ENCODE data around the gene GPR150.
A peak's percentile ranks its signal among the peaks of the same experiment; 100 is the strongest.

Gene GPR150

GRCh38 chr5:95600557-95600956 lies 19.3 kb upstream of the GPR150 start:
- no peak overlapping the region for H3K4me2 ChIP-seq (ENCODE audit: low read length)
- H3K79me1 ChIP-seq (ENCODE audit: low read length), result no peaks in the 10 kb centered on the region
- WGBS (ENCODE audit: extremely low coverage, insufficient coverage, insufficient read length), result no CpG with 5 or more reads among the region's 1 CpG
- H2AFZ ChIP-seq (ENCODE audit: insufficient read depth, low read length, poor library complexity), result no peak overlapping the region
- no peak overlapping the region for H2AK5ac ChIP-seq (ENCODE audit: low read length)
- no peak overlapping the region for H3K14ac ChIP-seq (ENCODE audit: low read length)
- no peak overlapping the region for H4K12ac ChIP-seq (ENCODE audit: low read depth, low read length)
- no peak overlapping the region for H2BK12ac ChIP-seq (ENCODE audit: low read length)
- H3K9ac ChIP-seq (ENCODE audit: low read length), result no peak overlapping the region
- H3K36me3 ChIP-seq (ENCODE audit: control insufficient read depth in 1 of 2, insufficient read depth in 2 of 2, low read length in 2 of 2), result no peaks in the 10 kb centered on the region
- no peak overlapping the region for H2BK120ac ChIP-seq (ENCODE audit: insufficient read depth, low read length, poor library complexity)
- no peak overlapping the region for H2BK5ac ChIP-seq (ENCODE audit: low read depth, low read length, poor library complexity)
- DNase-seq, result peak in 1 of 2 donors; percentile 84
- no peaks in the 10 kb centered on the region for H3K4me1 ChIP-seq (ENCODE audit: control insufficient read depth in 1 of 2, insufficient read depth in 2 of 2, low read length in 2 of 2)
- H4K8ac ChIP-seq (ENCODE audit: low read depth, low read length), result no peak overlapping the region
- H3K4me3 ChIP-seq (ENCODE audit: low read depth, low read length), result no peak overlapping the region
- no peak overlapping the region for H4K91ac ChIP-seq (ENCODE audit: low read depth, low read length)
- H3K4ac ChIP-seq (ENCODE audit: low read depth, low read length), result no peak overlapping the region
- H3K79me2 ChIP-seq (ENCODE audit: control insufficient read depth, insufficient read depth, low read length, poor library complexity), result no peaks in the 10 kb centered on the region
- H3K18ac ChIP-seq (ENCODE audit: low read length), result no peak overlapping the region
- H3K27ac ChIP-seq (ENCODE audit: low read depth, low read length), result no peak overlapping the region
- H3K9me3 ChIP-seq (ENCODE audit: insufficient read depth, low read depth, low read length), result no peaks in the 10 kb centered on the region
- no peak overlapping the region for H3K23ac ChIP-seq (ENCODE audit: low read length)
- H3K27me3 ChIP-seq (ENCODE audit: insufficient read depth, low read length), result no peaks in the 10 kb centered on the region

DNA sequence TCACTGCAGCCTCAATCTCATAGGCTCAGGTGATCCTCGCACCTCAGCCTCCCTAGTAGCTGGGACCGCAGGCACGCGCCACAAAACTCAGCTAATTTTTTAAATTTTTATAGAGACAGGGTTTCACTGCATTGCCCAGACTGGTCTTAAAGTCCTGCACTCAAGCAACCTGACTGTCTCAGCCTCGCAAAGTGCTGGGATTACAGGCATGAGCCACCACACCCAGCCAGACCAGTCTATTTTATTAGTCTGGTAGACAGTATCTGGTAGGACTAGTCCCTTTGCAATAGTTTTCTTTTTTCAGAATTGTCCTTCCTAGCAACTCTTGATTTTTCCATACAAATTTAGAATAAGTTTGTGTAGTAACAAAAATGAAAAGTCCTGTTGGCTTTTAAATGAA lies 14.1 kb upstream of the GPR150 start:
- Histone ChIP-seq H3K4me3 (ENCODE audit: low read depth, low read length) (no peak overlapping the region), H3K9ac (ENCODE audit: low read length) (no peak overlapping the region), H2AFZ (ENCODE audit: insufficient read depth, low read length, poor library complexity) (no peak overlapping the region), H3K79me2 (ENCODE audit: control insufficient read depth, insufficient read depth, low read length, poor library complexity) (no peaks in the 10 kb centered on the region), H3K27ac (ENCODE audit: low read depth, low read length) (no peak overlapping the region), H3K4ac (ENCODE audit: low read depth, low read length) (no peak overlapping the region), H4K8ac (ENCODE audit: low read depth, low read length) (no peak overlapping the region), H3K36me3 (ENCODE audit: control insufficient read depth in 1 of 2, insufficient read depth in 2 of 2, low read length in 2 of 2) (no peaks in the 10 kb centered on the region), H3K9me3 (ENCODE audit: insufficient read depth, low read depth, low read length) (no peaks in the 10 kb centered on the region), H4K91ac (ENCODE audit: low read depth, low read length) (no peak overlapping the region), H3K79me1 (ENCODE audit: low read length) (no peaks in the 10 kb centered on the region), H2BK5ac (ENCODE audit: low read depth, low read length, poor library complexity) (no peak overlapping the region), H2BK120ac (ENCODE audit: insufficient read depth, low read length, poor library complexity) (no peak overlapping the region), H2BK12ac (ENCODE audit: low read length) (no peak overlapping the region), H4K12ac (ENCODE audit: low read depth, low read length) (no peak overlapping the region), H3K4me1 (ENCODE audit: control insufficient read depth in 1 of 2, insufficient read depth in 2 of 2, low read length in 2 of 2) (no peaks in the 10 kb centered on the region), H3K14ac (ENCODE audit: low read length) (no peak overlapping the region), H3K18ac (ENCODE audit: low read length) (no peak overlapping the region), H3K4me2 (ENCODE audit: low read length) (no peak overlapping the region), H3K23ac (ENCODE audit: low read length) (no peak overlapping the region), H3K27me3 (ENCODE audit: insufficient read depth, low read length) (no peaks in the 10 kb centered on the region), H2AK5ac (ENCODE audit: low read length) (no peak overlapping the region)
- no CpG with 5 or more reads among the region's 5 CpGs for WGBS (ENCODE audit: extremely low coverage, insufficient coverage, insufficient read length)
- DNase-seq, result no peak

GRCh38 chr5:95606419-95606818 lies 13.5 kb upstream of the GPR150 start:
- WGBS (ENCODE audit: extremely low coverage, insufficient coverage, insufficient read length), result no CpG with 5 or more reads among the region's 1 CpG
- Histone ChIP-seq H3K18ac (ENCODE audit: low read length) (no peak overlapping the region), H2AK5ac (ENCODE audit: low read length) (no peak overlapping the region), H3K4ac (ENCODE audit: low read depth, low read length) (no peak overlapping the region), H3K4me1 (ENCODE audit: control insufficient read depth in 1 of 2, insufficient read depth in 2 of 2, low read length in 2 of 2) (no peaks in the 10 kb centered on the region), H3K4me3 (ENCODE audit: low read depth, low read length) (no peak overlapping the region), H3K9ac (ENCODE audit: low read length) (no peak overlapping the region), H2BK5ac (ENCODE audit: low read depth, low read length, poor library complexity) (no peak overlapping the region), H2BK12ac (ENCODE audit: low read length) (no peak overlapping the region), H3K9me3 (ENCODE audit: insufficient read depth, low read depth, low read length) (no peaks in the 10 kb centered on the region), H3K14ac (ENCODE audit: low read length) (no peak overlapping the region), H4K8ac (ENCODE audit: low read depth, low read length) (no peak overlapping the region), H3K27me3 (ENCODE audit: insufficient read depth, low read length) (no peaks in the 10 kb centered on the region), H3K4me2 (ENCODE audit: low read length) (no peak overlapping the region), H3K79me1 (ENCODE audit: low read length) (no peaks in the 10 kb centered on the region), H4K12ac (ENCODE audit: low read depth, low read length) (no peak overlapping the region), H3K79me2 (ENCODE audit: control insufficient read depth, insufficient read depth, low read length, poor library complexity) (no peaks in the 10 kb centered on the region), H3K23ac (ENCODE audit: low read length) (no peak overlapping the region), H3K27ac (ENCODE audit: low read depth, low read length) (no peak overlapping the region), H3K36me3 (ENCODE audit: control insufficient read depth in 1 of 2, insufficient read depth in 2 of 2, low read length in 2 of 2) (no peaks in the 10 kb centered on the region), H4K91ac (ENCODE audit: low read depth, low read length) (no peak overlapping the region), H2AFZ (ENCODE audit: insufficient read depth, low read length, poor library complexity) (no peak overlapping the region), H2BK120ac (ENCODE audit: insufficient read depth, low read length, poor library complexity) (no peak overlapping the region)
- no peak for DNase-seq

DNA sequence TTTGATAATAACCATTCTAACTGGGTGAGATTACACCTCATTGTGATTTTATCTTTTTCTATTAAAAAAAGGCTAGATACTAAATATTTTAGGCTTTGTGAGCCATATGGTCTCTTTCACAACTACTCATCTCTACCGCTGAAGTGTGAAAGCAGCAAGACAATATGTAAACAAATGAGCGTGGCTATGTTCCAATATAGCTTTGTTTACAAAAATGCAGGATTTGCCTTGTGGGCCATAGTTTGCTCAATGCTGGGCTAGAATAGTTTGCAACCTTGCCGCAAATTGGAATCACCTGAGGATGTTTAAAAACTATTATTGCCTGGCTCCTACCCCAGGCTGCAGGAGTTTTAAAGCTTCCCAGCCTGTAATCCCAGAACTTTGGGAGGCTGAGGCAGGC lies 10.2 kb upstream of the GPR150 start:
- peak; percentile 46 to 74 for DNase-seq
- H3K4me2 ChIP-seq (ENCODE audit: low read length), result no peak overlapping the region
- no peaks in the 10 kb centered on the region for H3K27me3 ChIP-seq (ENCODE audit: insufficient read depth, low read length)
- no peak overlapping the region for H3K27ac ChIP-seq (ENCODE audit: low read depth, low read length)
- no peak overlapping the region for H4K12ac ChIP-seq (ENCODE audit: low read depth, low read length)
- H3K18ac ChIP-seq (ENCODE audit: low read length), result no peak overlapping the region
- no peaks in the 10 kb centered on the region for H3K36me3 ChIP-seq (ENCODE audit: control insufficient read depth in 1 of 2, insufficient read depth in 2 of 2, low read length in 2 of 2)
- H4K91ac ChIP-seq (ENCODE audit: low read depth, low read length), result no peak overlapping the region
- H3K9me3 ChIP-seq (ENCODE audit: insufficient read depth, low read depth, low read length), result peaks cover 3% of the 10 kb centered on the region
- H2BK12ac ChIP-seq (ENCODE audit: low read length), result no peak overlapping the region
- H2BK5ac ChIP-seq (ENCODE audit: low read depth, low read length, poor library complexity), result no peak overlapping the region
- H3K4ac ChIP-seq (ENCODE audit: low read depth, low read length), result no peak overlapping the region
- no peaks in the 10 kb centered on the region for H3K79me1 ChIP-seq (ENCODE audit: low read length)
- no peak overlapping the region for H3K14ac ChIP-seq (ENCODE audit: low read length)
- H4K8ac ChIP-seq (ENCODE audit: low read depth, low read length), result no peak overlapping the region
- H3K4me3 ChIP-seq (ENCODE audit: low read depth, low read length), result no peak overlapping the region
- no peak overlapping the region for H2AK5ac ChIP-seq (ENCODE audit: low read length)
- no peak overlapping the region for H3K9ac ChIP-seq (ENCODE audit: low read length)
- no peak overlapping the region for H2AFZ ChIP-seq (ENCODE audit: insufficient read depth, low read length, poor library complexity)
- H3K4me1 ChIP-seq (ENCODE audit: control insufficient read depth in 1 of 2, insufficient read depth in 2 of 2, low read length in 2 of 2), result no peaks in the 10 kb centered on the region
- no peak overlapping the region for H3K23ac ChIP-seq (ENCODE audit: low read length)
- no CpG with 5 or more reads among the region's 3 CpGs for WGBS (ENCODE audit: extremely low coverage, insufficient coverage, insufficient read length)
- no peaks in the 10 kb centered on the region for H3K79me2 ChIP-seq (ENCODE audit: control insufficient read depth, insufficient read depth, low read length, poor library complexity)
- H2BK120ac ChIP-seq (ENCODE audit: insufficient read depth, low read length, poor library complexity), result no peak overlapping the region

Measured in trophoblast cell (in vitro differentiated cells and primary cell).